ENCODE results near the gene MKKS. TPM values are rescaled to one million over a fixed set of nuclear protein-coding genes. Genes with fewer than 3 reads are reported as not detected.
A peak's percentile ranks its signal among the peaks of the same experiment; 100 is the strongest.

Gene MKKS
- total RNA-seq, 2 donors from 2014 or later = 13.2 to 13.8 TPM

GRCh38 chr20:10357061-10357708 lies 76.8 kb downstream of the MKKS start:
- H3K4me3 Mint-ChIP-seq = no peak overlapping the region
- H3K36me3 Mint-ChIP-seq (ENCODE audit: low read depth) = no peaks in the 10 kb centered on the region
- H3K9ac ChIP-seq (ENCODE audit: extremely low read depth, low read length, poor library complexity, severe bottlenecking) = no peak overlapping the region
- H3K27me3 ChIP-seq (ENCODE audit: control insufficient read depth, insufficient read depth, low read length, poor library complexity, severe bottlenecking) = no peaks in the 10 kb centered on the region
- H3K27me3 Mint-ChIP-seq (ENCODE audit: insufficient read depth) = no peaks in the 10 kb centered on the region
- no peaks in the 10 kb centered on the region for H3K9me3 ChIP-seq (ENCODE audit: control insufficient read depth, low read length)
- no peak overlapping the region for H3K27ac Mint-ChIP-seq
- TF ChIP-seq, protein P1, sequence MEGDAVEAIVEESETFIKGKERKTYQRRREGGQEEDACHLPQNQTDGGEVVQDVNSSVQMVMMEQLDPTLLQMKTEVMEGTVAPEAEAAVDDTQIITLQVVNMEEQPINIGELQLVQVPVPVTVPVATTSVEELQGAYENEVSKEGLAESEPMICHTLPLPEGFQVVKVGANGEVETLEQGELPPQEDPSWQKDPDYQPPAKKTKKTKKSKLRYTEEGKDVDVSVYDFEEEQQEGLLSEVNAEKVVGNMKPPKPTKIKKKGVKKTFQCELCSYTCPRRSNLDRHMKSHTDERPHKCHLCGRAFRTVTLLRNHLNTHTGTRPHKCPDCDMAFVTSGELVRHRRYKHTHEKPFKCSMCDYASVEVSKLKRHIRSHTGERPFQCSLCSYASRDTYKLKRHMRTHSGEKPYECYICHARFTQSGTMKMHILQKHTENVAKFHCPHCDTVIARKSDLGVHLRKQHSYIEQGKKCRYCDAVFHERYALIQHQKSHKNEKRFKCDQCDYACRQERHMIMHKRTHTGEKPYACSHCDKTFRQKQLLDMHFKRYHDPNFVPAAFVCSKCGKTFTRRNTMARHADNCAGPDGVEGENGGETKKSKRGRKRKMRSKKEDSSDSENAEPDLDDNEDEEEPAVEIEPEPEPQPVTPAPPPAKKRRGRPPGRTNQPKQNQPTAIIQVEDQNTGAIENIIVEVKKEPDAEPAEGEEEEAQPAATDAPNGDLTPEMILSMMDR (conservative IDR thresholded peaks at IDR 0.05) = no peak
- peaks cover 9% of the 10 kb centered on the region for H3K4me1 ChIP-seq (ENCODE audit: control insufficient read depth, insufficient read depth, low read length)
- WGBS, 2 experiments (ENCODE audit: insufficient coverage in 1 of 2, insufficient read length in 1 of 2) = 94% methylated on average over 6 of the region's 8 CpGs; no CpG with 5 or more reads in 1 of the 2 experiments
- DNase-seq = no peak
- no peak overlapping the region for H3K27ac ChIP-seq (ENCODE audit: low read depth, low read length)
- no peaks in the 10 kb centered on the region for H3K36me3 ChIP-seq (ENCODE audit: control insufficient read depth, insufficient read depth, low read length)
- H3K4me1 Mint-ChIP-seq = peaks cover 15% of the 10 kb centered on the region
- H3K9me3 Mint-ChIP-seq = no peaks in the 10 kb centered on the region
- H3K4me3 ChIP-seq (ENCODE audit: low read length) = no peak overlapping the region

- peaks cover 19% of the 10 kb centered on the region for H3K4me1 Mint-ChIP-seq
- Histone ChIP-seq H3K9me3 (ENCODE audit: control insufficient read depth, low read length) (no peaks in the 10 kb centered on the region), H3K9ac (ENCODE audit: extremely low read depth, low read length, poor library complexity, severe bottlenecking) (no peak overlapping the region), H3K4me1 (ENCODE audit: control insufficient read depth, insufficient read depth, low read length) (peaks cover 9% of the 10 kb centered on the region), H3K27me3 (ENCODE audit: control insufficient read depth, insufficient read depth, low read length, poor library complexity, severe bottlenecking) (no peaks in the 10 kb centered on the region), H3K27ac (ENCODE audit: low read depth, low read length) (no peak overlapping the region), H3K36me3 (ENCODE audit: control insufficient read depth, insufficient read depth, low read length) (no peaks in the 10 kb centered on the region), H3K4me3 (ENCODE audit: low read length) (no peak overlapping the region)
- H3K27me3 Mint-ChIP-seq (ENCODE audit: insufficient read depth) = no peaks in the 10 kb centered on the region
- DNase-seq = no peak
- TF ChIP-seq, protein P1 (conservative IDR thresholded peaks at IDR 0.05) = no peak
- H3K4me3 Mint-ChIP-seq = no peak overlapping the region
- H3K27ac Mint-ChIP-seq = no peak overlapping the region
- no peaks in the 10 kb centered on the region for H3K36me3 Mint-ChIP-seq (ENCODE audit: low read depth)
- WGBS, 2 experiments (ENCODE audit: insufficient coverage in 1 of 2, insufficient read length in 1 of 2) = 100% methylated on average over 1 of the region's 1 CpG; no CpG with 5 or more reads in 1 of the 2 experiments
- H3K9me3 Mint-ChIP-seq = no peaks in the 10 kb centered on the region
These were observed 77.4 kb downstream of the MKKS start for GRCh38 chr20:10356628-10357027.

DNA sequence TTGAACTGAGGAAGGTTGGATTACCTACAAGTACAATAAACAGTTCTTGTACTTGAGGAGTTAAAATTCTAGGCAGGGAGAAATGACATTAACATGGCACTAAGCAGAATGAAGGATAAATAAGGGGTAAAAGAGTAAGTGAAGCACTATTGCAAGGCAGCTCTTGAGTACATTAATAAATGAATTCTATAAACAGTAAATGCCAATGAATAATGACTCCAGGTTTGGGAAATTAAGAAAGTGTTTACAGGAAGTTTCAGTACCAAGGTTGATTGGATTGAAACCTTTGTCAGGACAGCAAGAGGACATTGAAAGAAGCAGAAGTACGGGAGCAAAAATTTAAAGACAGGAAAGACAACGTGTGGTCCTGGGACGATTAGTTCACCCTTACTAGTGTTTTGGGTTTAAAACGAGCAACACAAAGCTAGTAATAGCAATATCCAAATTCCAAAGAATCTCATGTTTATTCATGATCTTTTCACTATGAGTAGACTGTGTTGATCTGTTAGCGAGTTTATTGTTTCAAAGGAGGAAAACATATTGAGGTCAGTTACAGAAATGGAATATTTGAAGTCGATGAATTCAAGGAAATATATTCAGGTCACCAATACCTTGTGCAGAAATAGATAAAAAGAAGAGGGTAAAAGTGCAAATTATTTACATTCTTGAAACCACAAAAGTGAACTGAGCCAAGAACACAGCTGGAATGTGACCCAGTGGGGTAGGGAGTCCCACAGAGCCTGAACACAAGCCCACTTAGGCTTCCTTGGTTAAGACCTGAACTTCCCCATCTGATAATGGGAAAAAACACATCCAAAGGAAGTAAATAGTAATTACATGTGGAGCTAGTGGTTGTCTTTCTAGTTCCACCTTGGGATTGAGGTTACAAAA lies 80.8 kb downstream of the MKKS start:
- H3K4me1 ChIP-seq (ENCODE audit: control insufficient read depth, insufficient read depth, low read length) = peaks cover 9% of the 10 kb centered on the region
- no peaks in the 10 kb centered on the region for H3K36me3 ChIP-seq (ENCODE audit: control insufficient read depth, insufficient read depth, low read length)
- H3K27ac Mint-ChIP-seq = peak overlapping the region; percentile 91
- WGBS, 2 experiments (ENCODE audit: insufficient coverage in 1 of 2, insufficient read length in 1 of 2) = 69 to 73% methylated on average over 3 to 6 of the region's 6 CpGs
- H3K9me3 ChIP-seq (ENCODE audit: control insufficient read depth, low read length) = no peaks in the 10 kb centered on the region
- no peak overlapping the region for H3K4me3 Mint-ChIP-seq
- peaks cover 27% of the 10 kb centered on the region for H3K4me1 Mint-ChIP-seq
- TF ChIP-seq, protein P1 (conservative IDR thresholded peaks at IDR 0.05) = no peak
- no peak overlapping the region for H3K4me3 ChIP-seq (ENCODE audit: low read length)
- H3K36me3 Mint-ChIP-seq (ENCODE audit: low read depth) = no peaks in the 10 kb centered on the region
- H3K9ac ChIP-seq (ENCODE audit: extremely low read depth, low read length, poor library complexity, severe bottlenecking) = peak overlapping the region; percentile 52
- H3K9me3 Mint-ChIP-seq = no peaks in the 10 kb centered on the region
- H3K27me3 Mint-ChIP-seq (ENCODE audit: insufficient read depth) = no peaks in the 10 kb centered on the region
- H3K27ac ChIP-seq (ENCODE audit: low read depth, low read length) = no peak overlapping the region
- no peak for DNase-seq
- H3K27me3 ChIP-seq (ENCODE audit: control insufficient read depth, insufficient read depth, low read length, poor library complexity, severe bottlenecking) = no peaks in the 10 kb centered on the region

Other genes with a start within 250 kb of the MKKS start
- gene SNAP25, start 215.4 kb downstream of the MKKS start, total RNA-seq = under 1 TPM in 1 of 2 donors, not detected in 1; 0.11 TPM
- gene SLX4IP, start 1.1 kb upstream of the MKKS start, total RNA-seq = 1 to 10 TPM; 9.2 to 9.5 TPM
- 10 to 100 TPM in 1 of 2 donors, 1 to 10 TPM in 1; 6.8 to 19.7 TPM for gene JAG1, start 239.8 kb upstream of the MKKS start, total RNA-seq

Data from endodermal cell (in vitro differentiated cells).